Colonic mucosa (tissue), 4 donors: ENCODE results near the gene G0S2. TPM values are rescaled to one million over a fixed set of nuclear protein-coding genes. Genes with fewer than 3 reads are reported as not detected.

Source experiments
- DNase-seq: peaks from one replicate; pipeline ENCODE4 v3.0.0-alpha.2; 2020
- H3K27ac ChIP-seq: fragments of 200-600 bp; one replicate; pipeline ENCODE4 v1.8.0; 2021
- H3K27me3 ChIP-seq: fragments of 200-600 bp; one replicate; pipeline ENCODE4 v1.8.0; 2021
- H3K36me3 ChIP-seq: fragments of 200-600 bp; one replicate; pipeline ENCODE4 v1.8.0; 2021
- H3K4me1 ChIP-seq: fragments of 200-600 bp; one replicate; pipeline ENCODE4 v1.8.0; 2021; ENCODE audit warnings: mild to moderate bottlenecking
- H3K4me3 ChIP-seq: fragments of 200-600 bp; one replicate; pipeline ENCODE4 v1.8.0; 2021
- H3K9ac ChIP-seq, 2 donors: one replicate each; pipeline ENCODE4 v1.7.0; 2013; ENCODE audit warnings: control low read depth in 2 of 2, low read depth in 2 of 2, low read length in 2 of 2
- H3K9me3 ChIP-seq: fragments of 200-600 bp; one replicate; pipeline ENCODE4 v1.8.0; 2021
- CTCF ChIP-seq: fragments of 200-600 bp; IDR thresholded peaks from one replicate; pipeline ENCODE4 v1.8.0; 2022; ENCODE audit warnings: antibody characterized with exemption, mild to moderate bottlenecking
- intact Hi-C: fragments of 100-400 bp; cut with DNase I; formaldehyde crosslinking; loops from one replicate; pipeline ENCODE4 v1.14.1; 2022
- total RNA-seq, 2 donors: library from RNA; stranded (reverse); fragmentation: NEBNext Ultra II Directional in 1 of 2; extraction: Animal tissue kit (Norgen Biotek cat#: 25700) in 1 of 2; gene quantifications; one replicate each; pipeline ENCODE4 v1.2.1, GENCODE V29; 2021
- donor health status: healthy.
- donor health status: DM: no; HTN: no; CAD: no.
- donor health status: DM: no; HTN: no; CAD: no.

G0S2 gene
- 10 to 100 TPM; 24.3 to 24.7 TPM for total RNA-seq

- H3K9me3 ChIP-seq: no peaks in the 10 kb centered on the region
- H3K4me3 ChIP-seq: peak within 1 kb of the TSS; percentile 41
- DNase-seq: peak; percentile 85
- H3K36me3 ChIP-seq: no peaks in the 10 kb centered on the region
- H3K27ac ChIP-seq: peak within 1 kb of the TSS; percentile 4
- intact Hi-C loops: no loop called here
- no peak for TF ChIP-seq CTCF
- H3K9ac ChIP-seq: peak within 1 kb of the TSS; percentile 33 to 46
- H3K4me1 ChIP-seq: no peaks in the 10 kb centered on the region
- no peaks in the 10 kb centered on the region for H3K27me3 ChIP-seq
Measured at GRCh38 chr1:209674957-209675564, at the start of gene G0S2. Gene G0S2 (plus strand): TSS chr1:209675412. CDS start chr1:209675685, 273 bp downstream.

GRCh38 chr1:209625791-209626285, 49.4 kb upstream of the G0S2 start:
- H3K36me3 ChIP-seq: peaks cover 6% of the 10 kb centered on the region
- no peaks in the 10 kb centered on the region for H3K4me1 ChIP-seq
- TF ChIP-seq CTCF: no peak
- no peak overlapping the region for H3K4me3 ChIP-seq
- no peaks in the 10 kb centered on the region for H3K9me3 ChIP-seq
- no peak overlapping the region for H3K27ac ChIP-seq
- intact Hi-C loops: loop anchor here (5.0 kb wide), 1 partner anchor 49 kb away; no protein-coding TSS in a partner anchor
- H3K9ac ChIP-seq: no peak overlapping the region
- H3K27me3 ChIP-seq: no peaks in the 10 kb centered on the region
- DNase-seq: no peak

DNA sequence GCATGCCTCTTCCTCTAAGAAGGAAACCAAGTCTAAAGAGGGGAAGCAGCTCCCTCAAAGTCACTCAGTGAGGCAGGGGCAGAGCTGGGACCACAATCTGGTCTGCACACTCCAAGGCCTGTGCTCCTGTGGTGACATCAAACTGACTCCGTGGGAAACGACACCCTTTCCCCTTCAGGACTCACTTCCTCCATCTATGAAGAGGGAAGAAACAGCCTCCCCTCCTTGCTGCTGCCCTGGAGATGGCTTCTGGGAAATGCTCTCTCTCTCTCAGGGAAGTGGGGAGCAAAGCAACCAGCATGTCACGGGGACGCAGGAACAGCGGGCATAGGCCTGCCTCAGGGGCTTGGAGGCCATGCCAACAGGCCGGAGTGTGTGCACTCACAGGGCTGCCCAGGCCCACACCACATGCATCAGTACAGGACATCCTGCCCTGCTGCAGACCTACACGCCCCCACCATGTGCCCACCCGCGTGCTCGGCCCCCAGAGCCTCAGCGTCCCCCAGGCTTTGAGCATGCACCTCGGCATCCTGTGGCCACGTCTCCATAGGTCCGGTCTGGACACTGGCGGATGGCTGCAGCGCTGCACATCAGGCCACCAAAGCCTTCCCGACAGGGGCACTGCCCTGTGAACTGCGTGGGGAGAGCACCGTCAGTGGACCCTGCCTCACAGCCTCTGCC, 48.7 kb upstream of the G0S2 start:
- H3K4me1 ChIP-seq: no peaks in the 10 kb centered on the region
- intact Hi-C loops: loop anchor here (5.0 kb wide), 1 partner anchor 49 kb away; no protein-coding TSS in a partner anchor
- no peak overlapping the region for H3K4me3 ChIP-seq

GRCh38 chr1:209627027-209627731, 48.0 kb upstream of the G0S2 start:
- Histone ChIP-seq H3K4me1 (no peaks in the 10 kb centered on the region), H3K9ac (no peak overlapping the region), H3K27ac (no peak overlapping the region), H3K4me3 (no peak overlapping the region), H3K9me3 (no peaks in the 10 kb centered on the region), H3K36me3 (peaks cover 6% of the 10 kb centered on the region), H3K27me3 (no peaks in the 10 kb centered on the region)
- no peak for TF ChIP-seq CTCF
- no peak for DNase-seq
- intact Hi-C loops: loop anchor here (5.0 kb wide), 1 partner anchor 50 kb away; no protein-coding TSS in a partner anchor

More for the DNA sequence above, 48.7 kb upstream of the G0S2 start:
- Histone ChIP-seq H3K27me3 (no peaks in the 10 kb centered on the region), H3K36me3 (peaks cover 6% of the 10 kb centered on the region), H3K9ac (no peak overlapping the region), H3K9me3 (no peaks in the 10 kb centered on the region), H3K27ac (no peak overlapping the region)
- DNase-seq: no peak
- no peak for TF ChIP-seq CTCF

GRCh38 chr1:209627732-209628196, 47.4 kb upstream of the G0S2 start:
- Histone ChIP-seq H3K9ac (peak overlapping the region in 1 of 2 donors; percentile 4), H3K27me3 (no peaks in the 10 kb centered on the region), H3K36me3 (peaks cover 6% of the 10 kb centered on the region), H3K27ac (no peak overlapping the region), H3K4me3 (no peak overlapping the region), H3K9me3 (no peaks in the 10 kb centered on the region), H3K4me1 (no peaks in the 10 kb centered on the region)
- intact Hi-C loops: loop anchor here (5.0 kb wide), 1 partner anchor 50 kb away; no protein-coding TSS in a partner anchor
- TF ChIP-seq CTCF: peak; percentile 90
- DNase-seq: peak; percentile 80
